GM19468 (cell line): ENCODE measurements around the gene HOMER1.
A peak's percentile ranks its signal among the peaks of the same experiment; 100 is the strongest.
"Not testable (repeated sequence)": the region's sequence is repeated elsewhere in the genome, so short reads cannot be mapped to it uniquely, and the experiment has no call there.

Experiments used
- ATAC-seq: cut with Tn5 transposase; IDR thresholded peaks from one replicate; pipeline ENCODE4 v1.9.1; 2021; ENCODE audit warnings: mild to moderate bottlenecking, moderate library complexity, moderate number of reproducible peaks; ENCODE audit not compliant: unreplicated experiment; ENCODE audit errors: extremely low read depth

HOMER1 gene

GRCh38 chr5:79436224-79436623 lies 77.7 kb downstream of the HOMER1 start:
- no peak for ATAC-seq

DNA sequence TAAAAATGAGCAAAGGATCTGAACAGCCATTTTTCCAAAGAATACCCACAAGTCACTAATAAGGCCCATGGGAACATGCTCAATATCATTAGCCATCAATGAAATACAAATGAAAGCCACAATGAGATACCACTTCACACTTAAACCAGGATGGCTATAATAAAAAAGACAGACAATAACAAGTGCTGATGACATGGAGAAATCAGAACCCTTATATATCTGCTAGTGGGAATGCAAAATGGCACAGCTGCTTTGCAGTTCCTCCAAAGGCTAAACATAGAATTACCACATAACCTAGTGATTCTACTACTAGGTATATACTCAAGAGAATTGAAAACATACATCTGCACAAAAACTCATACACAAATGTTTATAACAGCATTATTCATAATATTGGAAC lies 83.7 kb downstream of the HOMER1 start:
- no peak for ATAC-seq

DNA sequence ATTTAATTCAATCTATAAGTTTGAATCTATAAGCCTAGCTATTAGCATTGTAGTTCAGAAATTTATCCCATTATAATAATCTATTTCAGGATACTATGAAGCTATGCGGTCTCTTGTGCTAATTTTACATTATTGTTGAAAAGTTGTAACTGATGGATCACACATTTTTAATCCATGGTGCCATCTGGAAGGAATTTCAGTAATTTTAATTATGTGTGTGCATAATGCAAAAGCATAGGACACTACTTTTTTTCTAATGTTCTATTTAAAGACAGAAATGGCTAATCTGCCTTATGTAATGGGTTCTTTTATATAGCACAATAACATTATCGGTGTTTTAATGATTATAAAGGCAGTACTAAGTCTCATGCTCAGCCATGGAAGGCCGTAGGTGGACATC lies 90.6 kb downstream of the HOMER1 start:
- no peak for ATAC-seq

DNA sequence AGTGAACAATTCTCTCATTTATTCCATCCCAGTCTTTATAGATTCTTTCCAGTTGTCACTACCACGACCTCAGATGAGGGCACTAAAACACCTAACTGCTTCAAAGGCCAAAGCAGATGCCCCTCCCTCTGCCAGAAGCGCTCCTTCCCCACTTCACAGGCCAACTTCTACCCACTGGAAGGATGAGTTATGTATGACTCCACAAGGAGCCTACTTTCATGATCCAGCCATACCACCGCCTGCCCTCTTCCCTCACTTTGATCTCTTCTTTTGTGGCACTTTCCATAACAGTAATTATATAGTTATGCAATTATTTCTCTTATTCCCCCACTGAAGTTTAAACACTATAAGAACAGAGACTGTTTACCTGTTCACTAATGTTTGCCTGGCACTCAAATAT lies 93.7 kb downstream of the HOMER1 start:
- no peak for ATAC-seq

DNA sequence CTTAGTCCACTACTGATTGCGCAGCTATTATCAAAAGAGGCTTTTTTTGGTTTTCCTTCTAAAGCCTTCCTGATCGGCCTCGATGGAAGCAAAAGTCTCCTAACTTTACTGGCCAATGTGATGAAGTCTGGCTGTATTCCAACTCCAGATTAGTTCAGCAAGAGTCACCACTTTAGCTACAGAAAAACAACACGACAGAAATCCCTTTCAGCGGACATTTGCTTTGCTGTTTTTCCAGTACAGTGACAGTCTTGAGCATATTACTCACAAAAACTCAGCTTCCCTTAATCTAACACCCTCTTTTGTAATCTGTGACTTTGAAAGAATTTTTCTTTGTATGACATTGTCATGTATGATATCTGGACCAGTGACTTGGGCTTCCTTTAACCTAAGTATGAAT lies 95.7 kb downstream of the HOMER1 start:
- ATAC-seq = no peak

DNA sequence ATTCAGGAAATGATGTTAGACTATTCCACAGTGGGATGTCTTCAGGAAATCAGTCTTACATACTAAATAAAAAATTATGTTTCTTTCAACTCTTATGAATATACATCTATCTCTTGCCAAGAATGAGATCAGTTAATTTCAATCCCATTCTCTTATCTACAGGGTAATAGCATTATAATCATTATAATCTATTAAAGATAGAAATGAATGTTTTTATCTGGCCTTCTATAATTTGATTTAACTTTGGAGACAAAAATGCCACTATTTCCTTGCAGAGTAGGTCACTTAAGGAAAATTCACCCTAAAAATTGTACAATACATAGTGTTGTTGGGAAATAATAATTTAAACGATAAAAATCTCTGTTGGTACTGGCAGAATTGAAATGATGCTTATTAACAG lies 96.4 kb downstream of the HOMER1 start:
- ATAC-seq = no peak

GRCh38 chr5:79416499-79416898 lies 97.4 kb downstream of the HOMER1 start:
- ATAC-seq = peak; percentile 49

DNA sequence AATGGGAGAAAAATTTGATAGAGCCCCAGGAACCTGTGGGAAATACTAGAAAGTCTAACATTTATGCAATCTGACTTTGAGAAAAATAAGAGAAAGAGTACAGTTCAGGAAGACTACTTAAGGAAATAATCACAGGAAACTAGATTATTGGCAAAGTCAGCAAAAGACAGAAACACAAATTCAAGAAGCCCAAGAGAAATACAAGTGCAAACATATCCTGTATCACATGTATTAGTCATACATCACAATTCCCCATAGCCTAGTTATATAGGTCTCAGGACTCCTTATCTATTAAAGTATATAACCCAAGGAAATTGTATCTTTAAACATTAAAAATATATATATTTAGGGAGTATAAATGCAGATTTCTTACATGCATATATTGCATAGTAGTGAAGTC lies 100.8 kb downstream of the HOMER1 start:
- ATAC-seq = no peak

- no peak for ATAC-seq
Measured at GRCh38 chr5:79408028-79408427, 105.9 kb downstream of the HOMER1 start.

DNA sequence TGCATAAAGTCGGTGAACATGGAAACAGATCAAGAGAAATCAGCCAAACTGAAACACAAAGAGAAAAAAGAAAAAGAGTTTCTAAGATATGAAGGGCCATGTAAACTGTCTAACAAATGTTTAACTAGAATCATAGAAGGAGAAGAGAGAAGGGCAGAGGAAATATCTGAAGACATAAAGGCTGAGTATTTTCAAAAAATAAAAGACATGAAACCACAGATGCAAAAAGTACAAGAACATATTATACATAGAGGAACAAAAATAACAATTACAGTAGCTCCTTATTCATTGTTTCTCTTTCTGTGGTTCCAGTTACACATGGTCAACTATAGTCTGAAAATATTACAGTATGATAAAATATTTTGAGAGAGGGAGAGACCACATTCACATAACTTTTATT lies 106.3 kb downstream of the HOMER1 start:
- ATAC-seq = no peak

DNA sequence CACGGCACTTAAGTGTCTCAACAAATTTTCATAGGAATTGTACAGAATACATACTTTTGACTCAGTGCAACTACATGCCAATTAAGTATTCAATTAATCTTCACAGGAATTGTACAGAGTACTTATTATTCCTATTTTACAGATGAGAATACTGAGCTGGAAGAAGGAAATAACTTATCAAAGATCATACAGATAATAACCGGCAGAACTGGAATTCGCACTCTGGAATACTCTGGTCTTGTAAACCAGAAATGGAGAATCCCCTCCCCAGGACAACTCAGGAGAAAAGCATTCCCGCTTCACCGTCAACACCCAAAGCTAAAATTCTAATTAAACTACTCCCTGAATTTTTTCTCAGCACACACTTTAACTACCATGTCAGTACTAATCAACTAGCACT lies 112.7 kb downstream of the HOMER1 start:
- ATAC-seq = no peak

- ATAC-seq = no peak
Measured at GRCh38 chr5:79399046-79399445, 114.9 kb downstream of the HOMER1 start.

DNA sequence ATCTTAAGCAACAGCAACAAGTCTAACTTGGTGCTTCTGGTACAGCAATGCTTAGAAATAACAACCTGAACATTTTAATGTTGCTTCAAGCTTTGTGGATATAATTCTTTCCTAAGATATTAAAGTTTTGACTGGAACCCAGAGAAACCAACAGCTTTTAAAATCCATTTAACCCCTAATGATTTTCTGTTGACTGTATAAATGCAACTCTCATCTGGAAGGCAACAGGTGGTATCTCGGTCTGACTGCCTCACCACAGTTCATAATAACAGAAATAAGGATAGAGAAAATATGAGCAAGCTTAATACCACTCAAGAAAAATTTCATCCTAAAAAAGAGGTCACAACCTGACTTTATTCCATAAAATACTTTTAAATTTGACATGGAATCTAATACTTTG lies 116.9 kb downstream of the HOMER1 start:
- ATAC-seq = no peak

GRCh38 chr5:79396265-79396664 lies 117.7 kb downstream of the HOMER1 start:
- no peak for ATAC-seq

- no peak for ATAC-seq
Measured at GRCh38 chr5:79395296-79395695, 118.6 kb downstream of the HOMER1 start.

DNA sequence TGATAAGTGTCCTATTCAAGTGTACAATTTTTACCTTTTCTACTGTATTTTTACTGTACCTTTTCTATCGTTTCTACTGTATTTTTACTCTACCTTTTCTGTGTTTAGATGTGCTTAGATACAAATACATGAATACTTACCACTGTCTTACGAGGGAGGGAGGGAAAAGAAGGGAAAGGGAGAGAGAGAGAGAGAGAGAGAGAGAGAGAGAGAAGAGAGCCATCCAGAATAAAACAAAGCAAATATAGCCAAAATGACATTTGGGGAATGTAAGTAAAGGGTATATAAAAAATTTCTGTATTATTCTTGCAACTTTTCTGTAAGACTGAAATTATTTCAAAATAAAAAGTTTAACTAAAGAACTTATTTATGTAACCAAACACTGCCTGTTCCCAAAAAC lies 121.2 kb downstream of the HOMER1 start:
- ATAC-seq = no peak

GRCh38 chr5:79386679-79387078 lies 127.3 kb downstream of the HOMER1 start:
- ATAC-seq = no peak

GRCh38 chr5:79385126-79385525 lies 128.8 kb downstream of the HOMER1 start:
- not testable (repeated sequence) for ATAC-seq

DNA sequence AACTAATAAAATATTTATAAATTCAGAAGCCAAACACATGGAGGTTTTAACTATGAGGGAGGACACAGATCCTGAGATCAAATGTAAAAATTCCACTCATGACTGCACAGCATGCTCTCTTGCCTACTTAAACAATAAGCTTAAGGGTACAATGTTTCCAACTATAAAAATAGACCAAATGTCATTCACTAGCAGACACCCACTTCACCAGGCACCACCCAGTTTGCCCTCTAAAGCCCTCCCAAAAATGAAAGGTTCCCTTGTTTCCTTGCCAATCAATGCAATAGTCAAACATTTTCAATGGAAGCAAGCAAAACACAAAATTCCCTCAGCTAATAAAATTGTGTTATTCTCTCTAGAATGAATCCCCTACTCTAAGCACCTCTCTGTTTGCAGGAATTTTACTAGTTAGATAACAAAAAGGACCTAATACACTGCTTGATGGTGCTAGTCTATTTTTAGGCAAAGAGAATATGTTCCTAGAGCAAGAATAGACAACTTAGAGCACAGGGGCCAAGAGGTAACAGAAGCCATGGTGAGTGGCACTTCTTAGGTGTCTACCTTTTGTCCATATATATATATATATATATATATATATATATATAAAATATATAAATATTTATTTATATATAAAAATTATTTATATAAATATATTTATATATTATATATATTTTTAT lies 135.3 kb downstream of the HOMER1 start:
- no peak for ATAC-seq

GRCh38 chr5:79357398-79357797 lies 156.5 kb downstream of the HOMER1 start:
- ATAC-seq = no peak

GRCh38 chr5:79349881-79350280 lies 164.1 kb downstream of the HOMER1 start:
- no peak for ATAC-seq

GRCh38 chr5:79349047-79349446 lies 164.9 kb downstream of the HOMER1 start:
- no peak for ATAC-seq

DNA sequence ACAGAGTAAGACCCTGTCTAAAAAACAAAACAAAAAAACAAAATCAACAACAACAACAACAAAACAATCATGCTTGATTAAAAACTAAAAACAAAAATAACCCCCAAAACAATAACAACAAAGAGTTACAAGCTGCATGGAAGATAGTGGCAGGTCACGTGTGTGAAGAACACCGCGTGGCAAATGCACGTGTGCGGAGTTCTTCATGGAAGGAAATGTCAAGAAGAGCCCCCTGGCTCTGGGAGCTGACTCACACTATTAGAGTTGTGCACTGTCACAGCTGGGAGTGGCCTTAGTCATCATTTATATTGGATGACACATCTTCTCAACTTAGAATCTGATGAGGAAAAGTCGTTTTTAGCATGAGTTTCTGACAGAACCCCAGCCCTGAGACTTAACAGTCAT lies 167.5 kb downstream of the HOMER1 start:
- no peak for ATAC-seq
